ENCODE results near the gene OTULIN.

DNA sequence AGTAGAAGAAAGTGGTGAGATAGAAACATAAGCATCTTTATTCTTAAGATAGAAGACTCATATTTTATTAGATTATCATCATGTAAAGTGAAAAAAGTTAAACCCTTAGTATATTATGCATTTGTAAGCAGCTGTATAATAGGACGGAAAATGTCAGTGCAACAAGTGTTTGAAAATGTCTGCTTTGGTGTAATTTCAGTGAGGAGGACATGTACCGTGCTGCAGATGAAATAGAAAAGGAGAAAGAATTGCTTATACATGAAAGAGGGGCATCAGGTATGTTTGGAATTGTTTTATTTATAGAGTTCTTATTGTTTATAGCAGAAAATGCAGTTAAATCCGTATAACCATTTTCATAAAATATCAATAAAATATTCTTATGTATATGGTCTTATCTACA, 8.9 kb downstream of the OTULIN start:
- TF ChIP-seq, protein P1, sequence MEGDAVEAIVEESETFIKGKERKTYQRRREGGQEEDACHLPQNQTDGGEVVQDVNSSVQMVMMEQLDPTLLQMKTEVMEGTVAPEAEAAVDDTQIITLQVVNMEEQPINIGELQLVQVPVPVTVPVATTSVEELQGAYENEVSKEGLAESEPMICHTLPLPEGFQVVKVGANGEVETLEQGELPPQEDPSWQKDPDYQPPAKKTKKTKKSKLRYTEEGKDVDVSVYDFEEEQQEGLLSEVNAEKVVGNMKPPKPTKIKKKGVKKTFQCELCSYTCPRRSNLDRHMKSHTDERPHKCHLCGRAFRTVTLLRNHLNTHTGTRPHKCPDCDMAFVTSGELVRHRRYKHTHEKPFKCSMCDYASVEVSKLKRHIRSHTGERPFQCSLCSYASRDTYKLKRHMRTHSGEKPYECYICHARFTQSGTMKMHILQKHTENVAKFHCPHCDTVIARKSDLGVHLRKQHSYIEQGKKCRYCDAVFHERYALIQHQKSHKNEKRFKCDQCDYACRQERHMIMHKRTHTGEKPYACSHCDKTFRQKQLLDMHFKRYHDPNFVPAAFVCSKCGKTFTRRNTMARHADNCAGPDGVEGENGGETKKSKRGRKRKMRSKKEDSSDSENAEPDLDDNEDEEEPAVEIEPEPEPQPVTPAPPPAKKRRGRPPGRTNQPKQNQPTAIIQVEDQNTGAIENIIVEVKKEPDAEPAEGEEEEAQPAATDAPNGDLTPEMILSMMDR (IDR thresholded peaks at IDR 0.05; ENCODE audit: low read length): no peak
- TF ChIP-seq EZH2 (IDR thresholded peaks at IDR 0.05; ENCODE audit: borderline replicate concordance, low read length): no peak
